Skeletal muscle tissue (tissue), 4 donors: ENCODE measurements around the gene ZNF408. TPM values are rescaled to one million over a fixed set of nuclear protein-coding genes. Genes with fewer than 3 reads are reported as not detected.

Experiments used
- H3K27ac ChIP-seq: one replicate; pipeline ENCODE4 v1.7.0; 2013; ENCODE audit warnings: mild to moderate bottlenecking, low read depth, low read length, inconsistent platforms
- H3K27me3 ChIP-seq, 3 donors: one replicate each; pipeline ENCODE4 v1.7.0; 2013; ENCODE audit warnings: low read length in 3 of 3; ENCODE audit not compliant: control insufficient read depth in 3 of 3, insufficient read depth in 3 of 3
- H3K36me3 ChIP-seq, 3 donors: one replicate each; pipeline ENCODE4 v1.7.0; 2013; ENCODE audit warnings: low read length in 3 of 3; ENCODE audit not compliant: control insufficient read depth in 3 of 3, insufficient read depth in 3 of 3
- H3K4me1 ChIP-seq, 3 donors: one replicate each; pipeline ENCODE4 v1.7.0; 2013; ENCODE audit warnings: low read length in 3 of 3, mild to moderate bottlenecking in 3 of 3; ENCODE audit not compliant: control insufficient read depth in 3 of 3, insufficient read depth in 3 of 3
- H3K4me3 ChIP-seq, 3 donors: one replicate each; pipeline ENCODE4 v1.7.0; 2013; ENCODE audit warnings: low read length in 3 of 3
- H3K9ac ChIP-seq, 3 donors: one replicate each; pipeline ENCODE4 v1.7.0; 2013; ENCODE audit warnings: low read length in 3 of 3, mild to moderate bottlenecking in 3 of 3, moderate library complexity in 2 of 3, low read depth in 1 of 3
- H3K9me3 ChIP-seq, 3 donors: one replicate each; pipeline ENCODE4 v1.7.0; 2013; ENCODE audit warnings: low read length in 3 of 3; ENCODE audit not compliant: control insufficient read depth in 3 of 3
- total RNA-seq: library from RNA; depleted of rRNA; stranded (reverse); fragments of >200 nt; gene quantifications from one replicate; pipeline ENCODE4 v1.2.3, GENCODE V29; 2014
- donor health status: Osteomylitis.

ZNF408 gene
- total RNA-seq, 1 donor from 2014 or later, result 5.7 TPM

GRCh38 chr11:46681814-46682213 is 19.0 kb upstream of the ZNF408 start:
- Histone ChIP-seq H3K4me3 (no peak overlapping the region), H3K27me3 (no peaks in the 10 kb centered on the region), H3K9me3 (no peaks in the 10 kb centered on the region), H3K36me3 (peaks cover 41 to 50% (median 41%) of the 10 kb centered on the region in 3 donors), H3K9ac (no peak overlapping the region), H3K4me1 (peaks cover 14 to 32% (median 20%) of the 10 kb centered on the region in 3 donors), H3K27ac (no peak overlapping the region)

GRCh38 chr11:46682773-46683752 is 17.8 kb upstream of the ZNF408 start:
- H3K27me3 ChIP-seq, result no peaks in the 10 kb centered on the region
- H3K27ac ChIP-seq, result peak overlapping the region; percentile 45
- no peaks in the 10 kb centered on the region for H3K9me3 ChIP-seq
- H3K9ac ChIP-seq, result no peak overlapping the region
- no peak overlapping the region for H3K4me3 ChIP-seq
- peaks cover 20 to 29% (median 25%) of the 10 kb centered on the region in 3 donors for H3K4me1 ChIP-seq
- peaks cover 42 to 47% (median 46%) of the 10 kb centered on the region in 3 donors for H3K36me3 ChIP-seq

DNA sequence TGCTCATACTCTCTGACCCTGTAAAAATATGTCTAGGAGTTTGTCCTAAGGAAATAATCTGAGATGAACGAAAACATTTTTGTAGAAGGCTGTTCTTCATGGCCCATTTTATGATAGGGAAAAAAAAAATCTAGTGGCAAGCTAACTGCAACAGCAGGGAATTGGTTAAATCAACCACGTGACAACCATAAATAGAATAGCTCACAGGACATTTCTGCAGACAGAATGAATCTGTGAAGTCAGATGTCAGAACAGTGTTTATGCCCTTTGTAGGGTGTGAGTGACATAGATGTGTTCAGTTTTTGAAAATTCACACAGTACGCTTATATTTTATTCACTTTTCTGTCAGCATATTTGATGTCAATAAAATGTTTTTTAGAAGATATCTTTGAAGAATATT is 16.5 kb upstream of the ZNF408 start:
- H3K9ac ChIP-seq, result peak overlapping the region in 1 of 3 donors; percentile 68
- H3K9me3 ChIP-seq, result no peaks in the 10 kb centered on the region
- peak overlapping the region; percentile 45 for H3K27ac ChIP-seq
- H3K27me3 ChIP-seq, result no peaks in the 10 kb centered on the region
- H3K4me3 ChIP-seq, result no peak overlapping the region
- peaks cover 22 to 25% (median 22%) of the 10 kb centered on the region in 3 donors for H3K4me1 ChIP-seq
- peaks cover 31 to 40% (median 34%) of the 10 kb centered on the region in 3 donors for H3K36me3 ChIP-seq

GRCh38 chr11:46686886-46687795 is 13.7 kb upstream of the ZNF408 start:
- Histone ChIP-seq H3K4me3 (no peak overlapping the region), H3K9me3 (no peaks in the 10 kb centered on the region), H3K36me3 (peaks cover 7 to 31% (median 15%) of the 10 kb centered on the region in 3 donors), H3K4me1 (peaks cover 22 to 25% (median 22%) of the 10 kb centered on the region in 3 donors), H3K9ac (no peak overlapping the region), H3K27ac (peak overlapping the region; percentile 21), H3K27me3 (no peaks in the 10 kb centered on the region)

DNA sequence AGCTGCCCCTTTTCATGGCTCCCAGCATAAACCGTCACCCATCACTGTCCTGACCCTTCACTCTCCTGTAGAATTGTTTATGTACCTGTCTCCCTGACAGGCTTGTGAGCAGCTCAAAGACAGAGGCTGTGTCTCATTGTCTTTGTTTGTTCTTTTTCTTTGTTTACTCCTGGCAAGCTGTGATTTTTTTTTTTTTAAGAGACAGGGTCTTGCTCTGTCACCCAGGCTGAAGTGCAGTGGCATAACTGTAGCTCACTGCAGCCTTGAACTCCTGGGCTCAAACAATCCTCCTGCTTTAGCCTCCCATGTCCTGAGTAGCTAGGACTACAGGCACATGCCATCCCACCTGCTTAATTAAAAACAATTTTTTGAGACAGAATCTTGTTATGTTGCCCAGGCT is 10.1 kb upstream of the ZNF408 start:
- Histone ChIP-seq H3K4me3 (no peak overlapping the region), H3K36me3 (peaks cover 21 to 55% (median 37%) of the 10 kb centered on the region in 3 donors), H3K4me1 (peaks cover 29 to 34% (median 31%) of the 10 kb centered on the region in 3 donors), H3K9ac (no peak overlapping the region), H3K27ac (no peak overlapping the region), H3K9me3 (no peaks in the 10 kb centered on the region), H3K27me3 (no peaks in the 10 kb centered on the region)

GRCh38 chr11:46692450-46692849 is 8.4 kb upstream of the ZNF408 start:
- peaks cover 22 to 52% (median 35%) of the 10 kb centered on the region in 3 donors for H3K36me3 ChIP-seq
- no peak overlapping the region for H3K4me3 ChIP-seq
- peaks cover 39 to 49% (median 46%) of the 10 kb centered on the region in 3 donors for H3K4me1 ChIP-seq
- no peaks in the 10 kb centered on the region for H3K9me3 ChIP-seq
- no peaks in the 10 kb centered on the region for H3K27me3 ChIP-seq
- H3K27ac ChIP-seq, result no peak overlapping the region
- H3K9ac ChIP-seq, result no peak overlapping the region

DNA sequence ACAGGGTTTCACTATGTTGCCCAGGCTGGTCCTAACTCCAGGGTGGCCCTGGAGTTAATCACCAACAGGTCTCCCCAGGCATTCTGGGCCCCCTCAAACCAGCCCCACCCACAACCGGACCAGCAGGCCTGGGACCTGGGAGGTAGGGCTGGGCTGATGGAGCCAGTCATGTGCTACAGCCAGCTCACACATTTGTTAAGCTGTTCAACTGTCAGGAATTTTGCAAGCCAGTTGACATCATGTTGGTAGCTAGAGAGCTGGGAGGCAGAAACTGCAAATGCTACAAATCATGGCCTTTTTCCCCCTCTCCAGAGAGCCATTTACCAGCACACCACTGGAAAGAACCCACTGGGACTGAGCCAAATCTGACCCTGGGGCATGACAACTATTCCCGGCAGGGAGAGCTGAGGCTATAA is 7.2 kb upstream of the ZNF408 start:
- Histone ChIP-seq H3K4me3 (no peak overlapping the region), H3K9me3 (no peaks in the 10 kb centered on the region), H3K36me3 (peaks cover 22 to 44% (median 32%) of the 10 kb centered on the region in 3 donors), H3K27me3 (no peaks in the 10 kb centered on the region), H3K27ac (peak overlapping the region; percentile 94), H3K4me1 (peaks cover 45 to 52% (median 47%) of the 10 kb centered on the region in 3 donors), H3K9ac (no peak overlapping the region)

- Histone ChIP-seq H3K4me1 (peaks cover 50 to 57% (median 50%) of the 10 kb centered on the region in 3 donors), H3K4me3 (no peak overlapping the region), H3K36me3 (peaks cover 22 to 42% (median 32%) of the 10 kb centered on the region in 3 donors), H3K27ac (peak overlapping the region; percentile 94), H3K27me3 (no peaks in the 10 kb centered on the region), H3K9ac (no peak overlapping the region), H3K9me3 (no peaks in the 10 kb centered on the region)
These were observed 6.8 kb upstream of the ZNF408 start for GRCh38 chr11:46694072-46694471.

DNA sequence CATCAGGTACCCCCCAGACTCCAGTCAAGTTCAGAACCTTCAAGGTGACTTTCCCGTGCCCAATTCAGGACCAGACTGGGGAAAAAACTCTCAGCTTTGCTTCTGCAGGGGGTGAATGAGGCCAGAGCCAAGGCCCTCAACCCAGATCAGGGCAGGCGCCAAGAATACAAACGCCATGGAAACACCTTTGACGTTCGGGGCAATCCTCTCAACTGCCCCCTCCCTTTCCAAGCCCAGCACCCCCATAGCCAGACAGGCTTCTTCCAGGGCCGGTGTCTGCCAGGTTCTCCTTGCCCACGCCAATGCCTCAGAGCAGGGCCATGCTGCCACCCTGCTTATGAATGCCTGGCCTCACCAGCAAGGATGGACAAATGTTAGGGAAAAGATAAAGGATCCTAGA is 6.2 kb upstream of the ZNF408 start:
- Histone ChIP-seq H3K27ac (peak overlapping the region; percentile 94), H3K9ac (no peak overlapping the region), H3K27me3 (no peaks in the 10 kb centered on the region), H3K36me3 (peaks cover 22 to 41% (median 32%) of the 10 kb centered on the region in 3 donors), H3K4me3 (no peak overlapping the region), H3K4me1 (peaks cover 52 to 62% (median 54%) of the 10 kb centered on the region in 3 donors), H3K9me3 (no peaks in the 10 kb centered on the region)
